LNCaP clone FGC (cell line): Measurements from ENCODE around the gene NRP1.

Experiments
- DNase-seq: peaks from one replicate; pipeline ENCODE4 v3.0.0-alpha.2; 2011; ENCODE audit warnings: low read depth
- H3K4me3 ChIP-seq: 2 replicates; pipeline ENCODE4 v1.5.1; 2011; ENCODE audit warnings: mild to moderate bottlenecking, low read depth, low read length, control low read depth
- CTCF ChIP-seq: IDR thresholded peaks from 2 replicates; pipeline ENCODE4 v1.5.1; 2012; ENCODE audit warnings: mild to moderate bottlenecking; ENCODE audit not compliant: control insufficient read depth, insufficient read depth; ENCODE audit errors: extremely low read depth

NRP1 gene

GRCh38 chr10:33249659-33250345 lies 84.7 kb downstream of the NRP1 start:
- DNase-seq: no peak
- no peak overlapping the region for H3K4me3 ChIP-seq
- no peak for TF ChIP-seq CTCF

- DNase-seq: no peak
- no peak overlapping the region for H3K4me3 ChIP-seq
- no peak for TF ChIP-seq CTCF
Observed at GRCh38 chr10:33249137-33249536, 85.3 kb downstream of the NRP1 start.

DNA sequence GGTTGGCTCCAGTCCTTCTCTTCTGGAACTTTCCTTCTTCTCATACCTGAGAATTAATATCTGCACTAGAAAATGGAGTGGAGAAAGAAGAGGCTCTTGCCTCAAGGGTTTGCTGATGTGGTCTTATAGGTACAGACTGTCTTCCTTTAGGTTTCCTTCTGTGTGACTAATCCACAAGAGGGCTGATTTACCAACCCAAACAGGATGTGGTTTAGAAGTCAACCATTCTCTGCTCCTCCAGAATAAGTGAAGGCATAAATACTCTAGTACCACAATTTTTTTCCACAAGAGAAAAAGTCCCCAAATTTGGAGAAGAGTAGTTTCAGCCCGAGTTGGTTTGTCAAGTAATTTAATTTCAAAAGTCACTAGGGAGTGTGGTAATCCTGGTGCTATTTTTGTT lies 85.8 kb downstream of the NRP1 start:
- H3K4me3 ChIP-seq: no peak overlapping the region
- DNase-seq: no peak
- TF ChIP-seq CTCF: no peak

GRCh38 chr10:33247221-33247922 lies 87.1 kb downstream of the NRP1 start:
- no peak overlapping the region for H3K4me3 ChIP-seq
- no peak for TF ChIP-seq CTCF
- no peak for DNase-seq

- no peak for TF ChIP-seq CTCF
- no peak for DNase-seq
- H3K4me3 ChIP-seq: no peak overlapping the region
Observed at GRCh38 chr10:33245343-33245742, 89.1 kb downstream of the NRP1 start.

GRCh38 chr10:33244354-33244967 lies 90.0 kb downstream of the NRP1 start:
- DNase-seq: no peak
- no peak for TF ChIP-seq CTCF
- no peak overlapping the region for H3K4me3 ChIP-seq
